C4-2B (cell line): ENCODE data around the gene CXCL14.

ENCODE experiments used
- H3K27ac ChIP-seq: fragments of 450-650 bp; 2 replicates; pipeline ENCODE4 v1.5.1; 2017
- ZFX ChIP-seq: fragments of 450-650 bp; IDR thresholded peaks from 2 replicates; pipeline ENCODE4 v1.6.1; 2017
- TF ChIP-seq, protein P1 (sequence below): fragments of 450-650 bp; conservative IDR thresholded peaks from 2 replicates; pipeline ENCODE4 v1.5.1; 2017; ENCODE audit warnings: mild to moderate bottlenecking

Gene CXCL14

DNA sequence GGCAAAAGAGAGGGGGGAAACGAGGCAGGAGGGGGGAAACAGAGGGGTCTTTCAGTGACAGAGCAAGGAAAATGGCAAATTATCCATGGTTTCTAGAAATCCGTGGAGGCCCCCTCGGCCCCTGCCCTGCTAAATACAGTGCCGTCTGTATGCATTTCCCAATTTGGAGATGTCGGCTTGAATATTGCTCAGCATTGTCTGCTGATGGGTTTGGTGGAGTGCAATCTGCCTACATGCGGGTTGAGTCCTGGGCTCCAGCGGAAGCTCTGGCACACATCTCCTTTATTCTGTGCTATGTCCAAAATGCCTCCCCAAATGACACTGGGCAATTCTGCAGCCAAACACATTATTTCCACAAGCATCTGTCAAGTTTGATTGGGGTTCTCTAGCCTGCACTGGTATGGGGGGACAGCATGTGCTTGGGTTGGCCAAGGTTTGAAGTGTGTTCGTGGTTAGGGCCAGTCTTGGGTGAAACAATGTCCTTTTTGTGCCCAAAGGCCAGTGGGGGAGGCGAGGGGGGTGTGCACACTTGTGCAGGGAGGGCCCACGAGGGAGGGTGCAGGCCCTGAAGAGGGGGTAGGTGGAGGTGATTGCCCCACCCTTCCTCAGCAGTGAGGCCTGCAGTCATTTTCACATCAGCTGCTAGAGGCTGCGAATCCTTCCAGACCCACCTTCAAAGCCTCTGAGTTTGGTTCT is 36.8 kb downstream of the CXCL14 start:
- H3K27ac ChIP-seq = no peak overlapping the region
- TF ChIP-seq, protein P1, sequence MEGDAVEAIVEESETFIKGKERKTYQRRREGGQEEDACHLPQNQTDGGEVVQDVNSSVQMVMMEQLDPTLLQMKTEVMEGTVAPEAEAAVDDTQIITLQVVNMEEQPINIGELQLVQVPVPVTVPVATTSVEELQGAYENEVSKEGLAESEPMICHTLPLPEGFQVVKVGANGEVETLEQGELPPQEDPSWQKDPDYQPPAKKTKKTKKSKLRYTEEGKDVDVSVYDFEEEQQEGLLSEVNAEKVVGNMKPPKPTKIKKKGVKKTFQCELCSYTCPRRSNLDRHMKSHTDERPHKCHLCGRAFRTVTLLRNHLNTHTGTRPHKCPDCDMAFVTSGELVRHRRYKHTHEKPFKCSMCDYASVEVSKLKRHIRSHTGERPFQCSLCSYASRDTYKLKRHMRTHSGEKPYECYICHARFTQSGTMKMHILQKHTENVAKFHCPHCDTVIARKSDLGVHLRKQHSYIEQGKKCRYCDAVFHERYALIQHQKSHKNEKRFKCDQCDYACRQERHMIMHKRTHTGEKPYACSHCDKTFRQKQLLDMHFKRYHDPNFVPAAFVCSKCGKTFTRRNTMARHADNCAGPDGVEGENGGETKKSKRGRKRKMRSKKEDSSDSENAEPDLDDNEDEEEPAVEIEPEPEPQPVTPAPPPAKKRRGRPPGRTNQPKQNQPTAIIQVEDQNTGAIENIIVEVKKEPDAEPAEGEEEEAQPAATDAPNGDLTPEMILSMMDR = no peak
- TF ChIP-seq ZFX = no peak

DNA sequence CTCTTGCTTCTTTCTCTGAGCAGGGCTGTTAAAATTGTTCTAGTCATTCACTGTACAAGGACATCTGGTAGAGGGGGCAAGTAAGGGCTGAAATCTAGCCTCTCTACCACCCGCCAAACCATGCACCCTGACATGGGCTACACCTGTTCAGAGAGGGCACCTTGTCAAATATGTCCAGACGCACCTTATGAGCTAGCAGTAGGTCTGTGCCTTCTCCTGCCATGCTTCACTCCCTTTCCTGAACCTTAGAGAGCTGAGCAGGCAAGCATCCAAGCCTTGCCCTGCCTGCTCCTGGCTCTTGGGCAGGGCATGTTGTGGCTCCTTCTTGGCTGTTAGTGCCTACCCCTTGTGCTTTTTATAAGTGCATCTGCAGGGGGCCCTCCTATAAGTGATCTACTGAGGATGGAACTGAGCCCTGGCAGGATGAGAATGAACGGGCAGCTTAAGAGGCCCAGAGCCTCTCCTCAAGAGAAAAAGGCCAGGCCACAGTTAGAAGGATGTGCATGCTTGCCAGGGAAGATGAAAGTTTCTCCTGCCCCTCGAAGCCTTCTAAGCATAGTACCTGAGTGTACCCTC is 39.3 kb downstream of the CXCL14 start:
- no peak overlapping the region for H3K27ac ChIP-seq
- no peak for TF ChIP-seq ZFX
- TF ChIP-seq, protein P1 = no peak

DNA sequence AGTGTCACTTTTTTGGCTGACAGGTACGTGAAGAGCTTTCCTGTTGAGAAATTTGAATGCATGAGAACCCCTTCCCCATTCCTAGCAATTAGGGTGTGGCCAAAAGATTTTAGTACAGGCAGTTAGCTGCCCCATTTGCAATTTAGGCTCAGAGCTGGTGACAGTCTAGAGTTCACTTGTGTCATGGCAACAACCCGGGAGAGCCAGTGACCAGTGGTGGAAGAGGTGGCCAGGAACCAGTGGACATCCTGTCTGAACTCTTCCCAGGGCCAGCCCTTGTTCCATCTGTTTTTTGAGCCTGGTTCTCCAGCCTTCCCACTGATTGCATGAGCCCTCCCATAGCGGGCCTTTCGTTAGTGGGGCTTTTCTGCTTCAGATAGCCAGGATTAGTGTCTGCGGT is 40.5 kb downstream of the CXCL14 start:
- no peak overlapping the region for H3K27ac ChIP-seq
- no peak for TF ChIP-seq ZFX
- TF ChIP-seq, protein P1 = no peak

DNA sequence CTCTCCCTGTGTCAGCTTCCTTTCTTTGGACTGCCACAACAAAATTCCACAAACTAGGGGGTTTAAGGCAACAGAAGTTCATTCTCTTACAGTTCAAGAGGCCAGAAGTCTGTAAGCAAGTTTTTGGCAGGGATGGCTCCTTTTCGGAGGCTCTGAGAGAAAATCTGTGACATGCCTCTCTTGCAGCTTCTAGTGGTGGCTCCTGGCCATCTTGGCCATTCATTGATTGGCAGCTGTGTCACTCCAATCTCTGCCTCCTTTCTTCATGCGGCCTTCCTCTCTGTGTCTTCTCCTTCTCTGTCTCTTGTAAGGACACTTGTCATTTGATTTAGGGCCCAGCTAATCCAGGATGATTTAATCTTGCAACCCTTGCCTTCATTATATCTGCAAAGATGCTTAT is 41.0 kb downstream of the CXCL14 start:
- TF ChIP-seq, protein P1 = no peak
- no peak for TF ChIP-seq ZFX
- no peak overlapping the region for H3K27ac ChIP-seq

DNA sequence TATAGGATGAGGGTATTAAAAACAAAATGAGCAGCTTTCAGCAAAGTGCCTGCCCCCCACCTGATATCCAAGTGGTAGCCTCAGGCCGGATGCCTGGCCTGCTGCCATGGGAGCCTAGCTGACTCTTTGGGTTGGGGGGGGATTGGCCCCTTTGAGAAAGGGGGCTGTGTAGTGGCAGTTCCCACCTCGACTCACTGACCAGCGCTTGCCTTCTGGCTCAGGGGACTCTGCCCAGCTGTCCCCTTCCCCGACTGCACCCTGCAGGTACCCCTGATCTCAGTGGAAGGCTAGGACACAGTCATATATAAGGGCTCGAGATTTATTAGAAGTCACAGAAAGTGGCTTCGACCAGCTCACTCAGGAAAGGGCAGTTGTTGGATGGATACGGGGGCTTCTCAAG is 41.5 kb downstream of the CXCL14 start:
- TF ChIP-seq, protein P1 = no peak
- TF ChIP-seq ZFX = no peak
- no peak overlapping the region for H3K27ac ChIP-seq

DNA sequence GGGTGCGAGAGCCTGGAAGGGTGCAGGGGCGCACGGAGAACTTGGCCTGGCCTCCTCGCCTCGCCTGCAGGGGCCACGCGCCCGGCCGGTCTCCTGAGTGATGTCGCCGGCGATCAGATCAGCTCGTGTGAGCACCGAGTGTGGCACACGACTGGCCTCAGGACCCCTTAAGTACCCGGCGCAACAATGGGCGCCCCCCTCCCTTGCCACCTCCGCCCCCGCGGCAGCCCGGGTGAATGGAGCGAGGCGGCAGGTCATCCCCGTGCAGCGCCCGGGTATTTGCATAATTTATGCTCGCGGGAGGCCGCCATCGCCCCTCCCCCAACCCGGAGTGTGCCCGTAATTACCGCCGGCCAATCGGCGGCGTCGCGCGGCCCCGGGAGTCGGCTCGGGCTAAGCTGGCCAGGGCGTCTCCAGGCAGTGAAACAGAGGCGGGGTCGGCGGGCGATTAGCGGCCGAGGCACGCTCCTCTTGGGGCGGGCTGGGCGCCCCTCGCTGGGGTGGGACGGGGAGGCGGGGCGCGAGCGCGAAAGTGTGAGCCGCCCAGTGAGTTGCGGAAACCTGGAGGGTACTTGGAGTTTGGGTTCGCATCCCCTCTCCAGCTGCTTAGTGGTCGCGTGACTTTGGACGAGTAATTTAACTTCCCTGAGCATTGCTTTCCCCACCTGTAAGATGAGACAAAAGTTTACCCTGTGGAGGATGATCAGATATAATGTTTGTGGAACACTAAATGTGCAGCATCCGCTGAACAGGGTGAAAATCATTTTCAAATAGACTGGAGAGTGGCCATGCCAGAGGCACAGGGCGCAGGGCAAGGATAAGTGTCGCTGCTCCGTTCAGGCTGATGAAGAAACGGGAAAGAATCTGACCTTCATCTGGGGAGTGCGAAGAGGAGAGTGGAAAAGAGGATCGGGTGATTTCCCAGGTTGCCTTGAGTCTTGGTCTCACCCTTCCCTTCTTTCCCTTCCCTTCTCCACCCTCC is 42.7 kb downstream of the CXCL14 start, which contains the start of gene NEUROG1:
Gene NEUROG1, minus strand, starts transcription at position 145 of the 982 bp plus-strand sequence. CDS start 274 bp downstream, outside the sequence.
- no peak for TF ChIP-seq ZFX
- TF ChIP-seq, protein P1 = no peak
- H3K27ac ChIP-seq = no peak within 1 kb of the TSS
